ENCODE results near the gene LRRC36.

LRRC36 gene

GRCh38 chr16:67294171-67294757 is 32.4 kb upstream of the LRRC36 start:
- no peak for DNase-seq (ENCODE audit: low read depth)

- DNase-seq (ENCODE audit: low read depth) = no peak
Observed at GRCh38 chr16:67294938-67295361, 31.7 kb upstream of the LRRC36 start.

GRCh38 chr16:67296420-67296819 is 30.2 kb upstream of the LRRC36 start:
- DNase-seq (ENCODE audit: low read depth) = no peak

- no peak for DNase-seq (ENCODE audit: low read depth)
Observed at GRCh38 chr16:67298277-67298676, 28.3 kb upstream of the LRRC36 start.

- no peak for DNase-seq (ENCODE audit: low read depth)
Observed at GRCh38 chr16:67299269-67299668, 27.3 kb upstream of the LRRC36 start.

- no peak for DNase-seq (ENCODE audit: low read depth)
Observed at GRCh38 chr16:67301080-67301782, 25.4 kb upstream of the LRRC36 start.

GRCh38 chr16:67302076-67302475 is 24.5 kb upstream of the LRRC36 start:
- DNase-seq (ENCODE audit: low read depth) = no peak

GRCh38 chr16:67302970-67303369 is 23.6 kb upstream of the LRRC36 start:
- DNase-seq (ENCODE audit: low read depth) = no peak

- no peak for DNase-seq (ENCODE audit: low read depth)
Observed at GRCh38 chr16:67304020-67304419, 22.6 kb upstream of the LRRC36 start.

GRCh38 chr16:67305216-67306071 is 21.2 kb upstream of the LRRC36 start:
- no peak for DNase-seq (ENCODE audit: low read depth)

- DNase-seq (ENCODE audit: low read depth) = no peak
Observed at GRCh38 chr16:67310561-67310960, 16.1 kb upstream of the LRRC36 start.

GRCh38 chr16:67311607-67312488 is 14.8 kb upstream of the LRRC36 start:
- no peak for DNase-seq (ENCODE audit: low read depth)

GRCh38 chr16:67312719-67313118 is 13.9 kb upstream of the LRRC36 start:
- DNase-seq (ENCODE audit: low read depth) = no peak

GRCh38 chr16:67317853-67318252 is 8.8 kb upstream of the LRRC36 start:
- DNase-seq (ENCODE audit: low read depth) = no peak

- no peak for DNase-seq (ENCODE audit: low read depth)
Observed at GRCh38 chr16:67326115-67326471, 522 bp upstream of the LRRC36 start.

- no peak for DNase-seq (ENCODE audit: low read depth)
Observed at GRCh38 chr16:67327743-67328142, 1.1 kb downstream of the LRRC36 start.

- no peak for DNase-seq (ENCODE audit: low read depth)
Observed at GRCh38 chr16:67329901-67330300, 3.3 kb downstream of the LRRC36 start.

GRCh38 chr16:67333315-67333714 is 6.7 kb downstream of the LRRC36 start:
- DNase-seq (ENCODE audit: low read depth) = no peak

GRCh38 chr16:67336116-67336515 is 9.5 kb downstream of the LRRC36 start:
- no peak for DNase-seq (ENCODE audit: low read depth)

- no peak for DNase-seq (ENCODE audit: low read depth)
Observed at GRCh38 chr16:67336648-67337047, 10.0 kb downstream of the LRRC36 start.

GRCh38 chr16:67339453-67339852 is 12.8 kb downstream of the LRRC36 start:
- DNase-seq (ENCODE audit: low read depth) = no peak

- DNase-seq (ENCODE audit: low read depth) = no peak
Observed at GRCh38 chr16:67341250-67341649, 14.6 kb downstream of the LRRC36 start.

Measured in activated T-helper 1 cell treated with Interleukin-2 at 50 U/mL for 16 hours (primary cell).